ENCODE data around the gene OR2T35.

DNA sequence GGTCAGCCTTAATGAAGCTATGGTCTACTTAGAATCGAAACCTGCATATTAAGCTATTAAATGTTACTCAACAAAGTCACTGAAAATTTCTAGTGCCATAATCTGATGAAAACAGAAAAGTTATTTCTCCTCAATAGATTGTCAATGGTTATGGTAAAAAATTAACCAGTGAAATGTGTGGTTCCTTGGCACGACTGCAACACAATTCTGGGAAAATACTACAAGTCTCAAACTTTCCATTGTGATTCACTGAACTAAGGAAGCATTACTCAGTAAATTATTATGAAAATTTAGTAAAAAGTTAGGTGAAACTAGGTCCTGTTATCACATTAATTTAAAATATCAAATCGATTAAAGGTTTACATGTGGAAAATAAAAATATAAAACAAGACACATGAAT, 34.8 kb downstream of the OR2T35 start:
- TF ChIP-seq, protein P1, sequence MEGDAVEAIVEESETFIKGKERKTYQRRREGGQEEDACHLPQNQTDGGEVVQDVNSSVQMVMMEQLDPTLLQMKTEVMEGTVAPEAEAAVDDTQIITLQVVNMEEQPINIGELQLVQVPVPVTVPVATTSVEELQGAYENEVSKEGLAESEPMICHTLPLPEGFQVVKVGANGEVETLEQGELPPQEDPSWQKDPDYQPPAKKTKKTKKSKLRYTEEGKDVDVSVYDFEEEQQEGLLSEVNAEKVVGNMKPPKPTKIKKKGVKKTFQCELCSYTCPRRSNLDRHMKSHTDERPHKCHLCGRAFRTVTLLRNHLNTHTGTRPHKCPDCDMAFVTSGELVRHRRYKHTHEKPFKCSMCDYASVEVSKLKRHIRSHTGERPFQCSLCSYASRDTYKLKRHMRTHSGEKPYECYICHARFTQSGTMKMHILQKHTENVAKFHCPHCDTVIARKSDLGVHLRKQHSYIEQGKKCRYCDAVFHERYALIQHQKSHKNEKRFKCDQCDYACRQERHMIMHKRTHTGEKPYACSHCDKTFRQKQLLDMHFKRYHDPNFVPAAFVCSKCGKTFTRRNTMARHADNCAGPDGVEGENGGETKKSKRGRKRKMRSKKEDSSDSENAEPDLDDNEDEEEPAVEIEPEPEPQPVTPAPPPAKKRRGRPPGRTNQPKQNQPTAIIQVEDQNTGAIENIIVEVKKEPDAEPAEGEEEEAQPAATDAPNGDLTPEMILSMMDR (conservative IDR thresholded peaks at IDR 0.05; ENCODE audit: low read depth, low read length), result no peak
- TF ChIP-seq EZH2phosphoT487 (IDR thresholded peaks at IDR 0.05; ENCODE audit: borderline replicate concordance, low read length), result no peak

Measured in PC-3 (cell line).